Gastrocnemius medialis (tissue), 4 donors: Measurements from ENCODE around the gene G6PC3. TPM values are rescaled to one million over a fixed set of nuclear protein-coding genes. Genes with fewer than 3 reads are reported as not detected.

Source experiments
- ATAC-seq, 2 donors: fragments of 150-250 bp; one replicate each; pipeline ENCODE4 v1.9.1; 2016
- DNase-seq, 2 donors: peaks; one replicate each; pipeline ENCODE4 v3.0.0-alpha.2; 2019
- H3K27ac ChIP-seq, 4 donors: fragments of 200-600 bp; sonication (generic); 1 replicate in 1 of 4; 2 replicates in 3 of 4; pipeline ENCODE4 v1.5.1; 2016 to 2018; ENCODE audit warnings: mild to moderate bottlenecking in 2 of 4, moderate library complexity in 1 of 4
- H3K27me3 ChIP-seq, 3 donors: fragments of 200-600 bp; sonication (generic) in 2 of 3; 1 replicate in 1 of 3; 2 replicates in 2 of 3; pipeline versions ENCODE4 v1.5.1 to v1.6.0; 2016 to 2019; ENCODE audit warnings: mild to moderate bottlenecking in 1 of 3, moderate library complexity in 1 of 3
- H3K36me3 ChIP-seq, 2 donors: fragments of 200-600 bp; sonication (generic) in 1 of 2; one replicate each; pipeline ENCODE4 v1.5.1; 2017 to 2018
- H3K4me1 ChIP-seq, 2 donors: fragments of 200-600 bp; sonication (generic) in 1 of 2; one replicate each; pipeline ENCODE4 v1.5.1; 2016 to 2017; ENCODE audit warnings: mild to moderate bottlenecking in 2 of 2
- H3K4me3 ChIP-seq, 4 donors: fragments of 200-600 bp; sonication (generic) in 3 of 4; 1 replicate in 1 of 4; 2 replicates in 3 of 4; pipeline ENCODE4 v1.5.1; 2016 to 2019; ENCODE audit warnings: mild to moderate bottlenecking in 2 of 4
- H3K9me3 ChIP-seq, 3 donors: fragments of 200-600 bp; sonication (generic) in 2 of 3; 1 replicate in 1 of 3; 2 replicates in 2 of 3; pipeline ENCODE4 v1.5.1; 2016 to 2019
- CTCF ChIP-seq, 5 experiments: fragments of 450-650 bp in 3 of 5; fragments of 200-600 bp in 2 of 5; sonication (generic) in 2 of 5; IDR thresholded peaks in 4 of 5; conservative IDR thresholded peaks in 1 of 5; 1 replicate in 4 of 5; 2 replicates in 1 of 5; pipeline ENCODE4 v1.5.1; 2016 to 2019; ENCODE audit warnings: antibody characterized with exemption in 5 of 5, mild to moderate bottlenecking in 3 of 5, moderate library complexity in 3 of 5
- POLR2A ChIP-seq, 2 donors: fragments of 450-650 bp; IDR thresholded peaks; one replicate each; pipeline ENCODE4 v1.6.1; 2017; ENCODE audit warnings: antibody characterized with exemption in 2 of 2, mild to moderate bottlenecking in 2 of 2, moderate library complexity in 2 of 2
- in situ Hi-C, 4 donors: fragments of 200-750 bp; cut with MboI; loops; one replicate each; pipeline versions ENCODE4 v1.15.0 to v1.8.0; 2017; ENCODE audit warnings: low sequenced_read_pairs in 4 of 4
- intact Hi-C: fragments of 100-400 bp; cut with DNase I; formaldehyde crosslinking; loops from one replicate; pipeline ENCODE4 v1.15.1; 2023; ENCODE audit warnings: low total_unique reads
- total RNA-seq, 4 donors: library from RNA; depleted of rRNA; stranded (reverse); fragments of >200 nt; gene quantifications; one replicate each; pipeline versions ENCODE4 v1.1.0 to v1.2.3, GENCODE V29; 2016

Gene G6PC3
- total RNA-seq, 4 donors from 2014 or later: 30.5 to 40.5 (median 36.4) TPM

GRCh38 chr17:44087319-44087718 is 16.8 kb downstream of the G6PC3 start:
- peaks cover 0 to 88% of the 10 kb centered on the region in 2 donors for H3K36me3 ChIP-seq
- in situ Hi-C loops: no loop called here

GRCh38 chr17:44088254-44088653 is 17.7 kb downstream of the G6PC3 start:
- no peak for DNase-seq
- intact Hi-C loops: no loop called here
- Histone ChIP-seq H3K4me3 (no peak overlapping the region), H3K36me3 (peaks cover 0 to 88% of the 10 kb centered on the region in 2 donors), H3K9me3 (no peaks in the 10 kb centered on the region), H3K27me3 (no peaks in the 10 kb centered on the region), H3K27ac (peak overlapping the region in 2 of 4 donors; percentile 48 to 51), H3K4me1 (no peaks in the 10 kb centered on the region)
- no peak for TF ChIP-seq POLR2A (IDR thresholded peaks at IDR 0.05)
- TF ChIP-seq CTCF (IDR thresholded peaks at IDR 0.05 in 4 of 5, conservative IDR thresholded peaks at IDR 0.05 in 1 of 5): no peak
- no peak for ATAC-seq
- in situ Hi-C loops: no loop called here

More at GRCh38 chr17:44087319-44087718, 16.8 kb downstream of the G6PC3 start:
- Histone ChIP-seq H3K4me1 (no peaks in the 10 kb centered on the region), H3K9me3 (no peaks in the 10 kb centered on the region), H3K27ac (peak overlapping the region; percentile 35 to 69 (median 62)), H3K27me3 (no peaks in the 10 kb centered on the region), H3K4me3 (no peak overlapping the region)
- ATAC-seq (no peak), DNase-seq (no peak)
- TF ChIP-seq CTCF (IDR thresholded peaks at IDR 0.05 in 4 of 5, conservative IDR thresholded peaks at IDR 0.05 in 1 of 5) (no peak), POLR2A (IDR thresholded peaks at IDR 0.05) (no peak)
- intact Hi-C loops: no loop called here

- Histone ChIP-seq H3K4me1 (peaks cover 23 to 24% of the 10 kb centered on the region in 2 donors), H3K27me3 (no peaks in the 10 kb centered on the region), H3K4me3 (no peak overlapping the region), H3K27ac (peak overlapping the region in 1 of 4 donors; percentile 92), H3K9me3 (no peaks in the 10 kb centered on the region), H3K36me3 (peaks cover 0 to 64% of the 10 kb centered on the region in 2 donors)
- ATAC-seq (no peak), DNase-seq (no peak)
- intact Hi-C loops (no loop called here), in situ Hi-C loops (no loop called here)
- TF ChIP-seq POLR2A (IDR thresholded peaks at IDR 0.05) (no peak), CTCF (IDR thresholded peaks at IDR 0.05 in 4 of 5, conservative IDR thresholded peaks at IDR 0.05 in 1 of 5) (no peak)
These were observed 20.9 kb downstream of the G6PC3 start for GRCh38 chr17:44091200-44091997.

GRCh38 chr17:44092051-44092450 is 21.5 kb downstream of the G6PC3 start:
- H3K36me3 ChIP-seq: peaks cover 0 to 63% of the 10 kb centered on the region in 2 donors
- DNase-seq (no peak), ATAC-seq (no peak)
- H3K27ac ChIP-seq: peak overlapping the region in 1 of 4 donors; percentile 92
- no peaks in the 10 kb centered on the region for H3K9me3 ChIP-seq
- intact Hi-C loops (no loop called here), in situ Hi-C loops (no loop called here)
- TF ChIP-seq CTCF (IDR thresholded peaks at IDR 0.05 in 4 of 5, conservative IDR thresholded peaks at IDR 0.05 in 1 of 5): no peak
- no peak overlapping the region for H3K4me3 ChIP-seq
- no peaks in the 10 kb centered on the region for H3K27me3 ChIP-seq
- peaks cover 30 to 31% of the 10 kb centered on the region in 2 donors for H3K4me1 ChIP-seq
